NCI-H82 (cell line): ENCODE measurements around the gene MT1G.
"Not testable (repeated sequence)": the region's sequence is repeated elsewhere in the genome, so short reads cannot be mapped to it uniquely, and the experiment has no call there.

ENCODE experiments used
- DNase-seq: peaks from one replicate; lab custom pipeline; 2025; lab: John Stamatoyannopoulos, UW

MT1G gene

GRCh38 chr16:56665286-56666261 lies 2.3 kb downstream of the MT1G start:
- not testable (repeated sequence) for DNase-seq

DNA sequence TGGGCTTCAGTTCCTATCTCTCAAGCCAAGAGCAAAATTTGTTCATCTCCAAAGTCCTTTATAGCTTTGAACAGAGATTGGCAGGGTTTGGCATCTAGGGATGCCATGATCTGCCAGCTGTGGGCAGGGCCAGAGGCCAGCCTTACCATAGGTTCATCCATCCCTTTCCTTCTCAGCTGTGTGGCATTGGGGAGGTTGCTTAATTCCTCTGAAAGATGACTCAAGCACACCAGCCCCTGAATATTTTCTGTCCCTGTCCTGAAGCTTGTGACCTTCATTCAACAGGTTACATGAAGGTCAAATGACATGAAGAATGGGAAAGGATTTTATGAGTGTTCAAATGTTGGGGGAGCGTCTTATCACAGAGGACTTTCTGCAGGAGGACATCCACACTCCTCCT lies 3.4 kb downstream of the MT1G start:
- DNase-seq: no peak

DNA sequence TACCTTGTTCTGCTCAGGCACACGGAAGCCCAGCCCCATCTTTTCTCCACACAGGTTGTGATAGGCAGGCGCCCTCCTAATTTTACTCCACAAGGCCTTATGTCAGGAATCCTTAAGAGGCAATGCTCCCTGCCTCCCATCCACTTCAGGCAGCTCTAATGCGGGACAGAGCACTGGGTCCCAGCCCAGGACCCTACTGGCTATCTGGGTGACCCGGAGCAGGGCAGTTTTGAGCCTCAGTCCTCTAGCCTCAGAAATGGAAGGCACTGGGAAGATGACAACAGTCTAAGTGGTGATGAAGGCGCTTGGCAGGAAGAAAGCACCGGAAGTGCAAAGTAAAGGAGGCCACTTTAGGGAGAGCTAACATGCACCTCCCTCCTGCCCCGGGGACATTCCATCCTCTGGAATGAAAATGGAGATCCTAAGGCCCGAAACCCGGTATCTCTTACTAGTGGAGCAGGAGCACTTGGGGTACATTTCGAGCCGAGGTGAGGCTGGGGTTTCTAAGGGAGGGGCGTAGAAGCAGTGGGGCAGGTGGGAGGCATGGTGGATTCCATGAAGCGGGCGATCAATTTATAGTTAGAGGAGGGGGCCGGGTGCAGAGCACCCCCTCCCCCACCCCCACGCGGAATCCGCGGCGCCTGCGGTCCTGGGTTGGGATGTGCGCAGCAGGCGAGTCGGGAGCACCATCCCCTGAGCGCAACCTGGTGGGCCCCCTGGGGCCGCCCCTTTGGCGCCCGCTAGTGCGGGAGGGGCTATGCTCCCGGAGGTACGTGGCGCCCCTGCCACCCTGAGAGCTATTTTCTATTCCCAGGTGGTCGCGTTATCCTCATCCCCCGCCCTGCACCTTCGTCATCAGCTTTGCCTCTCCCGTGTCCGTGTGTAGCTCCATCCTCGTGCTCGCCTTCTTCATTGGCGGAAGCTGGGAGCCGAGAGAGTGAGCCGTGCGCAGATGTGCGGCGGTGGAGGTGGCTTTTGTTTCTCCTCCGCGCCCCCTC lies 5.2 kb downstream of the MT1G start:
- DNase-seq: no peak

DNA sequence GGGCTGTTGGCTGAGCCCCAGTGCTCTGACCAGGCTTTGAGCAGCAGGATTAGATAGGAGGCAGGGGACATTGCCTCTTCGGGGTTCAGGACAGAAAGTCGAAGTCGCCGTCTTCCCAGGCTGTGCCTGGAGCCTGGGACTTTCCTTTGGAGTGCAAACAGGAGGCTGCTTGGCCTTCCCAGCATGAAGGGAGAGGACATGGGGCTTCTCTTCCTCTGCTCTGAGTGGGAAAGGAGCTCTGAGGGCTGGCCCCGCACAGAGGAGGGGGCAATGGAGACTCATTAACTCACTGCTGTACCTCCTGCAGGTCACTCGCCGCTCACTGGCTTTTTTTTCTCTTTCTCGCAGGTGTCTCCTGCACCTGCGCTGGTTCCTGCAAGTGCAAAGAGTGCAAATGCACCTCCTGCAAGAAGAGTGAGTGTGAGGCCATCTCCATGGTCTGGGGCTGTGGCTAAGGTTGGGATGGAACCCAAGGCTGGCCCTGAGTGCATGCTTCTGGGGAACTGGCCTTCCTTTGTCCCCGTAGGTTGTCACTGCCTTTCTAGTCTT lies 9.5 kb downstream of the MT1G start:
- DNase-seq: no peak

GRCh38 chr16:56657555-56658326 lies 10.1 kb downstream of the MT1G start, which contains the start of gene MT1F:
Gene MT1F (plus strand): TSS chr16:56657959. CDS start chr16:56658059, 100 bp downstream.
- DNase-seq: peak; percentile 71

DNA sequence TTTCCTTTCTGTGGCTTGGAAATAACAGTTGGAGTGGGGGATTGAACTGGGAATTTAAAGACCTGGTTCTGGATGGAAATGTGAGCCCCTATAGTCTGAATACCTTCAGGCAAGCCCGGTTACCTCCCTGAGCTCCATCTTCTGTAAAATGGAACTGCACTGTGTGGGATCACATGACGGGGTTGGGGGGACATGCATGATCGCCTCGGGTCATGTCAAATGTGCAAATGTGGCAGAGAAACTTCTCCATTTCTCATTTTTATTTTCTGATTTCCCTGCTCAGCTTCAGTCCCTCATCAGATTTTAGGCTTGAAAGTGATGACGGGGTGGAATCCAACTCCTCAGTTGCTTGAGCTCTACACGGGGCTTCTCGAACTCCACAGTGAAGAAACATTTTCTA lies 14.6 kb downstream of the MT1G start:
- no peak for DNase-seq

DNA sequence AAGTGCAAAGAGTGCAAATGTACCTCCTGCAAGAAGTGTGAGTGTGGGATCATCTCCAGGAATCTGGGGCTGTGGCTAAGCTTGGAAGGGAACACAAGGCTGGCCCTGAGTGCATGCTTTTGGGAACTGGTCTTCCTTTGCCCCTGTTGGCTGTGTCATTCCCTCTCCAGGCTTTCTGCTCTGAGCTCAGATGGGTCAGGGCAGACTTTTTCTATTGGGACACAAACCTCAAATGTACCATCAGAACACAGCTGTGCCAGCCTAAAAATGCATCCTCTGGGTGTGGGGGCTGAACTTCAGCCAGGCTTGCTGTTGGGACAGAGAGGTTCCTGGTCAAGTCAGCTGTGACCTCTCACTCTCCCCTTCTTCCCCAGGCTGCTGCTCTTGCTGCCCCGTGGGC lies 15.3 kb downstream of the MT1G start:
- no peak for DNase-seq

DNA sequence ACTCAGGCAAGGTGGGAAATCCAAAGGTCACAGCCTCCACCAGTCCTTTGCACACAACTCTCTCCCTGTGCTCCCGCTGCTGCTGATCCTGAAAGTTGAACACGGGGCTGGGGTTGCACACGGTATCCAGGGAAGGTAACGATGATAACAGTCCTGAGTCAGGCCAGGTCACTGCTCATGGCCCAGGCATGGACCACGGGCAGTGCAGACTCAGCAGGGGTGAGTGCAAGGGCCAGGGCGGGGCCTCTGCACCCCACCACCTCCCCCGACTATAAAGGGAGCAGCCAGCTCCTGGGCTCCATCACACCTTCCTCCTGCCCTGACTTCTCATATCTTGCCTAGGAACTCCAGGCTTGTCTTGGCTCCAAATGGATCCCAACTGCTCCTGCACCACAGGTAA lies 16.3 kb downstream of the MT1G start, which contains the start of gene MT1B:
TSS of gene MT1B (plus strand) at position 301 of the 400 bp plus-strand sequence. CDS start at position 369, 68 bp downstream.
- no peak for DNase-seq

- DNase-seq: no peak
These were observed 18.0 kb downstream of the MT1G start for GRCh38 chr16:56649820-56650219.

DNA sequence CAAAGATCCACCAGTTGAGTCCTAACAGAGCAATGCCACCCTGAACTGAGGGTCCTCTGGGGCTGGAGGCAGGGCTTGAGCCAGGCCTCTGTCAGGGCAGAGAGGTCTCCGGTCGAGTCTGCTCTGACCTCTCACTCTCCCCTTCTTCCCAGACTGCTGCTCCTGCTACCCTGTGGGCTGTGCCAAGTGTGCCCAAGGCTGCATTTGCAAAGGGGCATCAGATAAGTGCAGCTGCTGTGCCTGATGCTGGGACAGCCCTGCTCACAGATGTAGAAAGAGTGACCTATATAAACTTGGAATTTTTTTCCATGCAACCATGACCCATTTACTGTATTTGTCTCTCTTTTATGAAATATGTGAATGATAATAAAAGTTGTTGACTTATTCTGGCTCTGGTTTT lies 18.6 kb downstream of the MT1G start:
- DNase-seq: no peak

GRCh38 chr16:56647641-56648431 lies 20.0 kb downstream of the MT1G start:
- no peak for DNase-seq

DNA sequence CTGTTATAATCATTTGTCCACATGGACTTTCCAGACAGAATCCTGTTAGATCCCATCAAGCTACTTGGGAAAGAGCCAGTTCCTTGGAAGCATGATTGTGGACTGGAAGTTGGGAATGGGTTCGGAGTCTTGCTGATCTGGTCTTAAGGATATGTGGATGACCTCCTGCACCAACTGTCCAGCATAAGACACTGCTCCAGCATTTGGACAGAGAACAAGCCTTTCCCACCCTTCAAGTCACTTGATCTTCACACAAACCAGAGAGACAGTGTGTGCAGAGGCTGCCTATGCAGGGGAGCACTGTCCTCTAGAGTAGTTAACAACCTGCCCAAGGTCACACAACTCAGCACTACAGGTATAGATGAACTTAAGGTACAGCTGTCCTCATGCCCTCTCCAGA lies 22.0 kb downstream of the MT1G start:
- DNase-seq: no peak

DNA sequence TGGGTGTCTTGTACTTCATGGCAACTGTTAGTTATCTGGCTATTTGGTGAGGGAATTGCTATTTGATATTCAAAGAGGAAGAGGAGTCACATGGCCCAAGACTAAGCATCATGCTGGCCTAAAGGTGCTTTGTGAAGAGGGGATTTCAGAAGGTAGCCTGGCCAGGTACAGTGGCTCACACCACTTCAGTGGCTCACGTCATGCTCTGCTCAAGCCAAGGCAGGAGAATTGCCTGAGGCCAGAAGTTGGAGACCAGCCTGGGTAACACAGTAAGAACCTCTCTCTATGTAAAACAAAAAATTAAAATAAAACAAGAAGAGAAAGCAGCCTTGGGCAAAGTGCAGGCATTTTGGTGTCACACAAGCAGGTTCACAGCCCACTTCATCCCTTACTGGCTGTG lies 22.6 kb downstream of the MT1G start:
- no peak for DNase-seq

DNA sequence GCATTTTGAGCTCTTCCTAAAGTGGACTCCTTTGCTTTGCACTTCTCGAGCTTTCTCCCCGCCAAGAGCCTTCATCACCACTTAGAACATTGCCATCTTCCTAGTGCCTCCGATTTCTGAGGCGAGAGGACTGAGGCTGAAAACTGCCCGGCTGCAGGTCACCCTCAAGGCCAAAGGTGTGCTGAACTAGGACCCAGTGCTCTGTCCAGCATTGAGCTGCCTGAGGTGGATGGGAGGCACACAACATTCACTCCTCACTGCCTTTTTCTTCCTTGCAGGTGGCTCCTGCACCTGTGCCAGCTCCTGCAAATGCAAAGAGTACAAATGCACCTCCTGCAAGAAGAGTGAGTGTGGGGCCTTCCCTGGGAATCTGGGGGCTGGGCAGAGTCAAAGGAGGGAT lies 24.0 kb downstream of the MT1G start:
- no peak for DNase-seq

DNA sequence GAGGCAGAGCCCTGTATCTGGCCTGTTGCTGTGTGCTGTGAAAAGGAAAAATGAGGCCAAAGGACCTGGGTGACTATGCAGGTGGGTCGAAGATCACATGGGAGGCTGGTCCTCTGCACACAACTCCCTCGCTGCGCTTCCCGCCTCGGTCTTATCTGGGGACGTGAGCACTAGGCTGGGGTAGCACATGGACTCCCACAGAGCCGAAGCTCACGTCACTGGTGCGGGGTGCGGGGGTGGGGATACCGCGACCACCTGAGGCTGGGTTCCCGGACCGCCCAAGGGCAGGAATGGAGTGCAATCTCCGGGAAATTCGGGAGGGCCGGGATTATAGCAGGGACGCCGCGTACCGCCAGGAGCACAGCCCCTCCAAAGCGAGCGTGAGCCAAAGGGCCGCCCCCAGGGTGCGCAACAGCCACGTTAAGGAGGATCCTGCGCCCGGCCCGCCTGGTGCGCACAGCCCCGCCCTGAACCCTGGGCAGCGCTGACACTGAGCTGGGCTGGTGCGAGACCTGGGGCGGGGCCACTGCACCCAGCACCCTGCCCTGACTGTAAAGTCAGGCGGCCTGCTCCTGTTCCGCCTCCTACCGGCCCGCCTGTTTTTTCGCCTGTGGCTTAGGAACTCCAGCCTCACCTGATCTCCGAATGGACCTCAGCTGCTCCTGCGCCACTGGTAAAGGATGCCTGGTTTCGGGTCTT lies 24.6 kb downstream of the MT1G start:
- peak; percentile 43 for DNase-seq

- no peak for DNase-seq
These were observed 26.7 kb downstream of the MT1G start for GRCh38 chr16:56641166-56641565.

DNA sequence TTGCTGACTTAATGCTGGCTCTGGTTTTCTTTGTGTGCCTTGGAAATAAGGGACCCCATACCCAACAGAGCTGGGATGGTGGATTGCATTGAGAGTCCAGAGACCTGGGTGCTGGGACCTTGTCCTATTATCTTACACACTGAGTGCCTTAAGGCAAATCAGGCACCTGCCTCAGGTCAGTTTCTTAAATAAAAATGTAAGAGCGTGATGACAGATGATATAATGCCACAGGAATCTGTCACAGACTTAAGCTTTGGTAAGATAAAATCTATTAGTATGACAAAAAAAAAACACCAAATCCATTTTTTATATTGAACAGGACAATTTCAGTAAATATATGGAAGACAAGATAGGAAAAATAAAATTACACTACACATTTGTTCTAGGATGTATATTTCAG lies 27.8 kb downstream of the MT1G start:
- DNase-seq: no peak

DNA sequence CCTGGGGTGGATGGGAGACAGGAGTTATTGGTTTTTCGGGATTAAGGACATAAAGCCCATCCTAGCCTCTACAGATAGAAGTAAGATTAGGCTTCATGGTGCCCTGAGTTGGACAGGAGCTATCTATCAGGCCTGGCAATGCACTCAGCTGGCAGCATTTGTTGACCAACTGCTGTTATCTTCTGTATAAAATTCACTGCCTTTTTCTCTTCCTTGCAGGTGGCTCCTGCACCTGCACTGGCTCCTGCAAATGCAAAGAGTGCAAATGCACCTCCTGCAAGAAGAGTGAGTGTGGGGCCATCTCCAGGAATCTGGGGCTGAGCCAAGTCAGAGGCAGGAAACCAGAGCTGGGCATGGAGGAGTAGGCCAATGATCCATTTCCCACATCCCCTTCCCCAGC lies 28.8 kb downstream of the MT1G start:
- no peak for DNase-seq

DNA sequence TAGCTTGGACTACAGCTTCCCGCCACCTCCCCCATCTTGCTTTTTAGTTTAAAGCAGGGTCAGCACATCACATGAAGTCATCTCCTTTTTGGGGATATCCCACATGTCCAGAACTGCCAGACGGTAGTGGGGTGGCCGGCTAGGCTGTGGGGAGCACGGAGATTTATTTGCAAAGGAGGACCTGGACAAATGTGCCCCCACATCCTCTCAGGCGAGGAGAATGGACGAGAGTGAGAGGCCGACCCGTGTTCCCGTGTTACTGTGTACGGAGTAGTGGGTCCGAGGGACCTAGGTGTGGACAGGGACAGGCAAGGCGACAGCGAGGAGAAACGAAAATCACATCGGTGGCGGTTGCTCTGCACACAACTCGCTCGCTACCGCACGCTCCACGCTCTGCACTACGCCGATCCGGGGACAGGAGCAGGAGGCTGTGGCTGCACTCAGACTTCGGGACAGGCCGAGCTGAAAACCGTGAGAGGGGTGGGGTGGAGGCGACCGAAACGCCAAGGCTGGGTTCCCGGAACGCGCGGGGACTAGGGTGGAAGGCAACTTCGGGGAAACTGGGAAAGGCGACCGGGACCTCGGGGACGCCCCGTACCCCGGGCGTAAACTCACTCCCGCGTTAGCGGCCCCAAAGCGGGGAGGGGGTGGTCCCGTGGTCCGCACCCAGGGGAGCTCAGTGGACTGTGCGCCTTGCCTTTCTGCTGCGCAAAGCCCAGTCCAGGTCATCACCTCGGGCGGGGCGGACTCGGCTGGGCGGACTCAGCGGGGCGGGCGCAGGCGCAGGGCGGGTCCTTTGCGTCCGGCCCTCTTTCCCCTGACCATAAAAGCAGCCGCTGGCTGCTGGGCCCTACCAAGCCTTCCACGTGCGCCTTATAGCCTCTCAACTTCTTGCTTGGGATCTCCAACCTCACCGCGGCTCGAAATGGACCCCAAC lies 29.8 kb downstream of the MT1G start, which contains the start of gene MT1A:
TSS of gene MT1A (plus strand) at position 853 of the 937 bp plus-strand sequence. CDS start at position 926, 73 bp downstream.
- no peak for DNase-seq
